ENCODE data around the gene GATA5. TPM values are rescaled to one million over a fixed set of nuclear protein-coding genes. Genes with fewer than 3 reads are reported as not detected.

GATA5 gene
- polyA plus RNA-seq, 1 experiment = not detected

DNA sequence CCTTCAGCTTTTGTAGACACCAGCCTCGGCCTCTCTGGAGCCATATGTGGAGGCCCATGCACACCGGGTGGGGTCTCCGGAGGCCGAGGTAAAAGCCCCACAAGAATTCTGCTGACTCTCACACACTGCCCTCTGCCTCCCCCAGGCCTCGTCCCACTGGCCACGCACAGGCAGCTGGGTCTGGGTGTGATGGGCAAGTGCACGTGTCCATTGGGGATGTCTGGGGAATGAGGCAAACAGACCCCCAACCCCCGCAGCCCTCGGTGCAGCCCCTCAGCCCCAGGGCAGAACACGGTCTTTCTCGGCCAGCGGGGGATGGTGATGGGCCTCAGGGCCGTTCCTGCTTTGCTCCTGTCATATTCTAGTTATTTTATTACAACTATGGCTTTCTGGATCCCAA is 44.0 kb upstream of the GATA5 start:
- ChIA-PET POLR2A (no interaction called here), CTCF (no interaction called here)
- DNase-seq (ENCODE audit: low read depth, low spot score) = no peak
- Histone ChIP-seq H3K27me3 (ENCODE audit: control insufficient read depth, insufficient read depth, low read length) (peaks cover 25% of the 10 kb centered on the region), H3K27ac (ENCODE audit: low read depth, low read length) (no peak overlapping the region), H3K9me3 (ENCODE audit: control insufficient read depth, insufficient read depth, low read length) (no peaks in the 10 kb centered on the region; the same call in 1 of the 2 replicates), H3K4me3 (ENCODE audit: low read depth, low read length) (no peak overlapping the region)
- TF ChIP-seq, protein P1, sequence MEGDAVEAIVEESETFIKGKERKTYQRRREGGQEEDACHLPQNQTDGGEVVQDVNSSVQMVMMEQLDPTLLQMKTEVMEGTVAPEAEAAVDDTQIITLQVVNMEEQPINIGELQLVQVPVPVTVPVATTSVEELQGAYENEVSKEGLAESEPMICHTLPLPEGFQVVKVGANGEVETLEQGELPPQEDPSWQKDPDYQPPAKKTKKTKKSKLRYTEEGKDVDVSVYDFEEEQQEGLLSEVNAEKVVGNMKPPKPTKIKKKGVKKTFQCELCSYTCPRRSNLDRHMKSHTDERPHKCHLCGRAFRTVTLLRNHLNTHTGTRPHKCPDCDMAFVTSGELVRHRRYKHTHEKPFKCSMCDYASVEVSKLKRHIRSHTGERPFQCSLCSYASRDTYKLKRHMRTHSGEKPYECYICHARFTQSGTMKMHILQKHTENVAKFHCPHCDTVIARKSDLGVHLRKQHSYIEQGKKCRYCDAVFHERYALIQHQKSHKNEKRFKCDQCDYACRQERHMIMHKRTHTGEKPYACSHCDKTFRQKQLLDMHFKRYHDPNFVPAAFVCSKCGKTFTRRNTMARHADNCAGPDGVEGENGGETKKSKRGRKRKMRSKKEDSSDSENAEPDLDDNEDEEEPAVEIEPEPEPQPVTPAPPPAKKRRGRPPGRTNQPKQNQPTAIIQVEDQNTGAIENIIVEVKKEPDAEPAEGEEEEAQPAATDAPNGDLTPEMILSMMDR (IDR thresholded peaks at IDR 0.05; ENCODE audit: low read depth, low read length) = no peak

GRCh38 chr20:62518911-62519310 is 43.1 kb upstream of the GATA5 start:
- no peak overlapping the region for H3K27ac ChIP-seq (ENCODE audit: low read depth, low read length)
- H3K9me3 ChIP-seq (ENCODE audit: control insufficient read depth, insufficient read depth, low read length) = no peaks in the 10 kb centered on the region
- TF ChIP-seq, protein P1 (IDR thresholded peaks at IDR 0.05; ENCODE audit: low read depth, low read length) = no peak
- H3K27me3 ChIP-seq (ENCODE audit: control insufficient read depth, insufficient read depth, low read length) = peaks cover 25% of the 10 kb centered on the region
- POLR2A ChIA-PET = no interaction called here
- no peak for DNase-seq (ENCODE audit: low read depth, low spot score)
- CTCF ChIA-PET = no interaction called here
- no peak overlapping the region for H3K4me3 ChIP-seq (ENCODE audit: low read depth, low read length)

DNA sequence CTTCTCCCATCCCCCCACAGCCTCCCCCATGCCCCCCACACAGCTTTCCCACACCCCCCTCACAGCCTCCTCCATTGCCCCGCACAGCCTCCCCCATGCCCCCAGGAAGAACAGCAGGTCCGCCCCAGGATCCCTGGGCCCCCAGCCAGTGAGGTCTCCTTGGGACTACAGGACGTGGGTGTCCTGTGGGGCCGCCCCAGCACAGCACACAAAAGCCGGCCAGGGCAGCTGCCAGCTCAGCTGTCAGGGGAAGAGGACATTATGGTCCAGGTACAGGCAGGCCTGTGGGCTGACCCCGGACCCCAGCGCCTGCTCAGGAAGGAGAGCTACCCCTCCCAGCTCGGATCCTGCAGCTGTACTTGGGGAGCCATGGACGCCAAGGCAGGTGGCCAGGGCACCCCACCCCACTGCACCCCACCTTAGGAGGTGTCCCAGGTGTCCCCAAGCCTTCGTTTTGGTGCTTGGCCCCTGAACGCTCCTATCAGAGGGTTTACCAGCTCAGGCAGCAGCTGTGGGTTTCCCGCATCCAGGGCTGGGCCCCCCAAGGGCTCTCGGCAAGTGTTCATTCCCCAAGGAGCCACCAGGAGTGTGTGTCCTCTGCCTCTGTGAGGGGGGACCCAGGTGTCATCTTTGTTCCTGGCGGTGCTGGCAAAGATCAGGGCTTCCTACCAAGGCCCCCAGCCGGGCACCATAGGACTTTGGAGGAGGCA is 42.3 kb upstream of the GATA5 start:
- no peak for DNase-seq (ENCODE audit: low read depth, low spot score)

DNA sequence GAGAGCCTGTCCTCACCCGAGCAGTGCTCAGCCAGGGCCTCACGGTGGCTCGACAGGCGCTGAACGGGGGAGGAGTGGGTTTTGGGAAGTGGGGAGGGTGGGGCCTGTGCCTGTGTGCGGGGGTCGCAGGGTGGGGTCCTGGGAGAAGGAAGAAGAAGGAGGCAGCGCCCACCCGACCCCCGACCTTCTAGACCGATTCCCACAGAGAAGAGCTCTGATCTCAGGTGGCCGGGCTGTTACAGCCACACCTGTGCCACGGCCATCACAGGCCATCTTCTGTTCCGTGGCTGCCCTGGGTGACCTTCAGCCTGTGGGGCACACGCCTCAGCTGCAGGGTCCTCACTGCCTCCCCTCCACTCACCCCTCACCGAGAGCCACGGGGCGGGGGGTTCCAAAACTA is 41.4 kb upstream of the GATA5 start:
- no peak for DNase-seq (ENCODE audit: low read depth, low spot score)
- TF ChIP-seq, protein P1 (IDR thresholded peaks at IDR 0.05; ENCODE audit: low read depth, low read length) = no peak
- Histone ChIP-seq H3K4me3 (ENCODE audit: low read depth, low read length) (no peak overlapping the region), H3K27ac (ENCODE audit: low read depth, low read length) (no peak overlapping the region), H3K9me3 (ENCODE audit: control insufficient read depth, insufficient read depth, low read length) (no peaks in the 10 kb centered on the region), H3K27me3 (ENCODE audit: control insufficient read depth, insufficient read depth, low read length) (peaks cover 32% of the 10 kb centered on the region)
- CTCF ChIA-PET = no interaction called here
- POLR2A ChIA-PET = no interaction called here

More for the DNA sequence above, 42.3 kb upstream of the GATA5 start:
- CTCF ChIA-PET = no interaction called here
- Histone ChIP-seq H3K27me3 (ENCODE audit: control insufficient read depth, insufficient read depth, low read length) (peaks cover 26% of the 10 kb centered on the region), H3K27ac (ENCODE audit: low read depth, low read length) (no peak overlapping the region), H3K4me3 (ENCODE audit: low read depth, low read length) (no peak overlapping the region), H3K9me3 (ENCODE audit: control insufficient read depth, insufficient read depth, low read length) (no peaks in the 10 kb centered on the region)
- TF ChIP-seq, protein P1 (IDR thresholded peaks at IDR 0.05; ENCODE audit: low read depth, low read length) = no peak
- POLR2A ChIA-PET = no interaction called here

DNA sequence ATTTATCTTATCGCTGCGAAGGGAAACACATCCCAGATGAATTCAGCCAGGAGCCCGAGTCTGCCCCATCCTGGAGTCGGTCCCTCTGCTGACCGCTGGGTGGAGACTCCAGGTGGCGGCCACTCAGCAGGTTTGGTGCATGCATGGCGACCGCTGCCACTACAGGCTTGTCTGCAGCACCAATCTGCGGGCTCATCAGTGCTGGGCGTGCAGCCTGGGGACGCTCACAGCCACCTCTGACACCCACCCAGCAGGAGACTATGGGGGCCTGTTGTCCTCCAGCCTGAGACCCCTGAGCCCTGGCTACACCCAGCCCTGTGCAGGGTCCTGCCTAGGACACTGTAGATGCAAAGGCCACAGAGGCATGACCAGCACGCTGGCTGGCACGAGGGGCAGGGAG is 40.5 kb upstream of the GATA5 start:
- Histone ChIP-seq H3K9me3 (ENCODE audit: control insufficient read depth, insufficient read depth, low read length) (no peaks in the 10 kb centered on the region), H3K27me3 (ENCODE audit: control insufficient read depth, insufficient read depth, low read length) (peaks cover 34% of the 10 kb centered on the region), H3K4me3 (ENCODE audit: low read depth, low read length) (no peak overlapping the region), H3K27ac (ENCODE audit: low read depth, low read length) (no peak overlapping the region)
- TF ChIP-seq, protein P1 (IDR thresholded peaks at IDR 0.05; ENCODE audit: low read depth, low read length) = no peak
- DNase-seq (ENCODE audit: low read depth, low spot score) = no peak
- ChIA-PET CTCF (no interaction called here), POLR2A (no interaction called here)
